SHP77 (cell line): Measurements from ENCODE around the gene TSC2.
"Not testable (repeated sequence)": the region's sequence is repeated elsewhere in the genome, so short reads cannot be mapped to it uniquely, and the experiment has no call there.

ENCODE experiments used
- DNase-seq, 2 experiments: peaks; one replicate each; lab custom pipeline; 2025; lab: John Stamatoyannopoulos, UW

Gene TSC2

GRCh38 chr16:2122429-2122828 lies 74.6 kb downstream of the TSC2 start:
- DNase-seq = no peak

GRCh38 chr16:2122934-2123683 lies 75.3 kb downstream of the TSC2 start:
- DNase-seq = not testable (repeated sequence)

GRCh38 chr16:2123706-2124376 lies 76.1 kb downstream of the TSC2 start:
- DNase-seq = not testable (repeated sequence)

- DNase-seq = not testable (repeated sequence)
Measured at GRCh38 chr16:2124377-2124693, 76.5 kb downstream of the TSC2 start.

- peak in 1 of 2 experiments; percentile 75 for DNase-seq
Measured at GRCh38 chr16:2124694-2125444, 77.1 kb downstream of the TSC2 start.

GRCh38 chr16:2125609-2126008 lies 77.8 kb downstream of the TSC2 start:
- DNase-seq = not testable (repeated sequence)

GRCh38 chr16:2126161-2126743 lies 78.5 kb downstream of the TSC2 start:
- peak in 1 of 2 experiments; percentile 44 for DNase-seq

GRCh38 chr16:2126928-2127556 lies 79.3 kb downstream of the TSC2 start:
- not testable (repeated sequence) for DNase-seq

- DNase-seq = not testable (repeated sequence)
Measured at GRCh38 chr16:2127630-2128280, 80.0 kb downstream of the TSC2 start.

GRCh38 chr16:2129251-2129650 lies 81.5 kb downstream of the TSC2 start:
- not testable (repeated sequence) for DNase-seq

GRCh38 chr16:2129890-2130447 lies 82.2 kb downstream of the TSC2 start:
- not testable (repeated sequence) for DNase-seq

- DNase-seq = not testable (repeated sequence)
Measured at GRCh38 chr16:2133797-2134196, 86.0 kb downstream of the TSC2 start.

GRCh38 chr16:2135071-2135470 lies 87.3 kb downstream of the TSC2 start:
- not testable (repeated sequence) for DNase-seq

GRCh38 chr16:2135770-2136490 lies 88.1 kb downstream of the TSC2 start, which contains the start of gene PKD1:
Gene PKD1 (minus strand): TSS chr16:2135898. CDS start chr16:2135689, 209 bp downstream.
- DNase-seq = peak; percentile 64 to 74
